Measurements from ENCODE around the gene TBC1D9B.

Gene TBC1D9B

DNA sequence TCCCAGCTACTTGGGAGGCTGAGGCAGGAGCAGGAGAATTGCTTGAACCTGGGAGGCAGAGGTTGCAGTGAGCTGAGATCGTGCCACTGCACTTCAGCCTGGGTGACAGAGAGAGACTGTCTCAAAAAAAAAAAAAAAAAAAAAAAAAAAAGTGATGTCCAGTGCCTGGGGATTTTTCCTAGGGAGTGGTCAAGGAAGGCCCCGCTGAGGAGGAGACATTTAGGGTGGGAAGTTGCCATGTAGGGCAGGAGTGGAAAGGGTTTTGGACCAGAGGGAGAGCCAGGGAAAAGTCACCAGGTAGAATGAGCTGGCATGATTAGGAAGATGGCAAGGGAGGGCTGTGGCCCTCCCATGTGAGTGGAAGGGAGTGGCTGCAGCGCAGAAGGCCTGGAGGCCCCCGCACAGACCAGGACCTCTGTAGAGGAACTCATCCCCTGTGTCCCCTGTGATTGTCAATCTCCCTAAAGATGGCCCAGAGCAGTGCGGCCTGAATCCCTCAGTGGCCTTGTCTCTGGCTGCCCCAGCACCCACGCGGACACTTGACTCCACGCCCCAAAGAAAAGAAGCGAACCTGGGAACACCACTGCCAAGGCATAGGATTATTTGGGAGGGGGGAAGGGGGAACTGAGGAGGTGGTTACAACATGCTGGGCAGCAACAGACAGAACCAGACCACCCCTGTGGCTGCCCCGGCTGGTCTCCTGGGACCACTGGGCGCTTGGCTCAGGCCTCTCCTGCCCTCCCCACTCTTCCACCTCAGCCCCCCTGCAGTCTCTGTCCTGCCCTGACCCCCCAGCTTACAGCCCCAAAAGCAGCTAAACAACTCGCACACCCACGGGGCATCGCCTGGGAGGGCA lies 89.6 kb downstream of the TBC1D9B start:
- DNase-seq (no peak), ATAC-seq (ENCODE audit: insufficient read depth, low read depth) (no peak)
- Histone ChIP-seq H3K36me3 (ENCODE audit: insufficient read depth, low read length) (peaks cover 9% of the 10 kb centered on the region), H3K79me2 (ENCODE audit: insufficient read depth, low read length) (peaks cover 20% of the 10 kb centered on the region), H2AFZ (ENCODE audit: low read depth, low read length) (no peak overlapping the region), H3K4me1 (ENCODE audit: insufficient read depth, low read length) (peaks cover 24% of the 10 kb centered on the region), H4K20me1 (ENCODE audit: insufficient read depth, low read length) (peaks cover 9% of the 10 kb centered on the region), H3K9me3 (ENCODE audit: insufficient read depth, low read length, severe bottlenecking) (no peaks in the 10 kb centered on the region), H3K4me2 (ENCODE audit: insufficient read depth, low read length) (no peak overlapping the region), H3K27ac (ENCODE audit: low read length) (no peak overlapping the region), H3K27me3 (ENCODE audit: insufficient read depth, low read length, poor library complexity) (no peaks in the 10 kb centered on the region), H3K9ac (ENCODE audit: low read depth, low read length) (no peak overlapping the region), H3K4me3 (ENCODE audit: low read depth in 1 of 2, low read length in 2 of 2) (no peak overlapping the region)
- no peak for TF ChIP-seq EZH2 (IDR thresholded peaks at IDR 0.05; ENCODE audit: borderline replicate concordance, low read depth, low read length, severe bottlenecking)
- TF ChIP-seq, protein P1, sequence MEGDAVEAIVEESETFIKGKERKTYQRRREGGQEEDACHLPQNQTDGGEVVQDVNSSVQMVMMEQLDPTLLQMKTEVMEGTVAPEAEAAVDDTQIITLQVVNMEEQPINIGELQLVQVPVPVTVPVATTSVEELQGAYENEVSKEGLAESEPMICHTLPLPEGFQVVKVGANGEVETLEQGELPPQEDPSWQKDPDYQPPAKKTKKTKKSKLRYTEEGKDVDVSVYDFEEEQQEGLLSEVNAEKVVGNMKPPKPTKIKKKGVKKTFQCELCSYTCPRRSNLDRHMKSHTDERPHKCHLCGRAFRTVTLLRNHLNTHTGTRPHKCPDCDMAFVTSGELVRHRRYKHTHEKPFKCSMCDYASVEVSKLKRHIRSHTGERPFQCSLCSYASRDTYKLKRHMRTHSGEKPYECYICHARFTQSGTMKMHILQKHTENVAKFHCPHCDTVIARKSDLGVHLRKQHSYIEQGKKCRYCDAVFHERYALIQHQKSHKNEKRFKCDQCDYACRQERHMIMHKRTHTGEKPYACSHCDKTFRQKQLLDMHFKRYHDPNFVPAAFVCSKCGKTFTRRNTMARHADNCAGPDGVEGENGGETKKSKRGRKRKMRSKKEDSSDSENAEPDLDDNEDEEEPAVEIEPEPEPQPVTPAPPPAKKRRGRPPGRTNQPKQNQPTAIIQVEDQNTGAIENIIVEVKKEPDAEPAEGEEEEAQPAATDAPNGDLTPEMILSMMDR (IDR thresholded peaks at IDR 0.05; ENCODE audit: borderline replicate concordance, extremely low read depth, low read length, poor library complexity, severe bottlenecking) = no peak

DNA sequence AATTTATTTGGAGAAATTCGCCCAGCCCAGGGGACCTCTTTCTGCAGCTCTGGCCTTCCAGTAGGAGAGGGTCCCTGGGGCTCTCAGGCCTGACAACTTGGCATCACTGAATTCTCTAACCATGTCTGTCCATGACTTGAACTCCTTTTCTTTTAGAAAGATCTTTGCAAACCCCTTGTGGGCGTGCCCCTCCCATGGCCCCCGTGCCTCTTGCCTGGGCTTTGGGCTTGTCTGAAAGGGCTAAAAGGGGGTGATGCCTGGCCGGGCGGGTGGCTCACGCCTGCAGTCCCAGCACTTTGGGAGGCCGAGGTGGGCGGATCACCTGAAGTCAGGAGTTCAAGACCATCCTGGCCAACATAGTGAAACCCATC lies 90.2 kb downstream of the TBC1D9B start:
- H3K4me1 ChIP-seq (ENCODE audit: insufficient read depth, low read length) = peaks cover 21% of the 10 kb centered on the region
- peaks cover 11% of the 10 kb centered on the region for H3K36me3 ChIP-seq (ENCODE audit: insufficient read depth, low read length)
- H4K20me1 ChIP-seq (ENCODE audit: insufficient read depth, low read length) = peaks cover 5% of the 10 kb centered on the region
- no peak overlapping the region for H3K9ac ChIP-seq (ENCODE audit: low read depth, low read length)
- no peak overlapping the region for H3K4me3 ChIP-seq (ENCODE audit: low read depth in 1 of 2, low read length in 2 of 2)
- TF ChIP-seq EZH2 (IDR thresholded peaks at IDR 0.05; ENCODE audit: borderline replicate concordance, low read depth, low read length, severe bottlenecking) = no peak
- TF ChIP-seq, protein P1 (IDR thresholded peaks at IDR 0.05; ENCODE audit: borderline replicate concordance, extremely low read depth, low read length, poor library complexity, severe bottlenecking) = no peak
- no peaks in the 10 kb centered on the region for H3K27me3 ChIP-seq (ENCODE audit: insufficient read depth, low read length, poor library complexity)
- H3K4me2 ChIP-seq (ENCODE audit: insufficient read depth, low read length) = no peak overlapping the region
- no peak overlapping the region for H2AFZ ChIP-seq (ENCODE audit: low read depth, low read length)
- peaks cover 13% of the 10 kb centered on the region for H3K79me2 ChIP-seq (ENCODE audit: insufficient read depth, low read length)
- DNase-seq (no peak), ATAC-seq (ENCODE audit: insufficient read depth, low read depth) (no peak)
- H3K27ac ChIP-seq (ENCODE audit: low read length) = no peak overlapping the region
- no peaks in the 10 kb centered on the region for H3K9me3 ChIP-seq (ENCODE audit: insufficient read depth, low read length, severe bottlenecking)

DNA sequence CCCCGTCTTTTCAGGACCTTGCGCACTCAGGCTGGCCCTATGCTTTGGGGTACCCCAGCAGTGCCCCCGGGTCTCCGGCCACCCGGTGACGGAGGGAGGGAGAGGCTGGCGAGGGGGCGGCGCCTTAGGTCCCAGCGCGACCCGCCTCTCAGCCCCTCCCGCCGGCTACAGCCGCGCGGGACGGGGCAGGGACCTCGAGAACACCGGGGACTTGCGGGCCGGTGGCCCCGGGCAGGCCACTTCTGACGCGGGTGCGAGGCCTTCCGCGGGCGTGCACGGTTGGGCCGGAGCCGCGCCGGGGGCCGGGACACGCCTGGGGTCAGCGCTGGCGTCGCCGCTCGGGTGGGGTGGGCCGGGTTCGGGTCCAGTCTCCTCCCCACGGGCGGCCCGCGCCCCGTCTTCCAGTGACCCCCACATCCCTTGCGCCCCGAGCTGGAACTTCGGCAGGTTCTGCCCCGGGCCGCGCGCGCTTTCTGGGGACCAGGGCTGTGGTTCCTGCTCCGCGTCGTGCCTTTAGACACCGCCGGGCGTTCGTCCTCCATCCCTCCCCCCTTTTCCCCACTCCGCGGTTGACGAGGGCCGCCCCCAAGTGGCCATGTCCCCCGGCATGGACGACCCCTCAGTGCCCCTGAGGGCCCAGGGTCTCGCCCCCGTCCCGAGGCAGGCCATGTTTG lies 90.8 kb downstream of the TBC1D9B start:
- Histone ChIP-seq H3K36me3 (ENCODE audit: insufficient read depth, low read length) (peaks cover 10% of the 10 kb centered on the region; the same call in 1 of the 2 replicates), H4K20me1 (ENCODE audit: insufficient read depth, low read length) (peaks cover under 1% of the 10 kb centered on the region; the same call in 1 of the 2 replicates), H3K4me2 (ENCODE audit: insufficient read depth, low read length) (no peak overlapping the region), H3K9ac (ENCODE audit: low read depth, low read length) (no peak overlapping the region), H3K27me3 (ENCODE audit: insufficient read depth, low read length, poor library complexity) (no peaks in the 10 kb centered on the region), H2AFZ (ENCODE audit: low read depth, low read length) (no peak overlapping the region), H3K27ac (ENCODE audit: low read length) (no peak overlapping the region), H3K4me3 (ENCODE audit: low read depth in 1 of 2, low read length in 2 of 2) (no peak overlapping the region), H3K9me3 (ENCODE audit: insufficient read depth, low read length, severe bottlenecking) (no peaks in the 10 kb centered on the region), H3K4me1 (ENCODE audit: insufficient read depth, low read length) (peaks cover 16% of the 10 kb centered on the region), H3K79me2 (ENCODE audit: insufficient read depth, low read length) (peaks cover 8% of the 10 kb centered on the region)
- DNase-seq (no peak), ATAC-seq (ENCODE audit: insufficient read depth, low read depth) (no peak)
- TF ChIP-seq, protein P1 (IDR thresholded peaks at IDR 0.05; ENCODE audit: borderline replicate concordance, extremely low read depth, low read length, poor library complexity, severe bottlenecking) = no peak
- TF ChIP-seq EZH2 (IDR thresholded peaks at IDR 0.05; ENCODE audit: borderline replicate concordance, low read depth, low read length, severe bottlenecking) = no peak
